Measurements from ENCODE around the gene CCDC85C. TPM values are rescaled to one million over a fixed set of nuclear protein-coding genes. Genes with fewer than 3 reads are reported as not detected.

The CCDC85C gene
- total RNA-seq, 1 experiment from 2014 or later: 42.3 TPM

DNA sequence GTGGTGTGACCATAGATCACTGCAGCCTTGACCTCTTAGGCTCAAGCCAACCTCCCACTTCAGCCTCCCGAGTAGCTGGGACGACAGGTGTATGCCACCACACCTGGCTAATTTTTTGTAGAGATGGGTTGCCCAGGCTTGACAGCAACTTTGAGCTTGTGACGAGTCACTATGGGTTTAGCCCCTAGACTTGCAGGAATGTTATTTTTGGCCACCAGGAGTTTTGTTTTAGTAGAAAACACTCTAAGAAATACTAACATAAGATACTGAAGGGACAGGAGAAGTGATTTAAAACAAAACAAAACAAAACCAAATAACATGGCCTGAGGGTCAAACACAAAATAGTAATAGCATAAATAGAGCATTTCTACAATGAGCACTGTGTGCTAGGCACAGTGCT lies 149.8 kb downstream of the CCDC85C start:
- no peak overlapping the region for H3K4me3 ChIP-seq (replicated peaks in 1 of 2; ENCODE audit: low read depth in 1 of 2, low read length in 2 of 2)
- intact Hi-C loops (cut with micrococcal nuclease): no loop called here
- TF ChIP-seq ELF1 (IDR thresholded peaks at IDR 0.05; ENCODE audit: borderline replicate concordance, low read depth) (no peak), CEBPB (IDR thresholded peaks at IDR 0.05; ENCODE audit: low read depth) (no peak), POLR2AphosphoS5 (IDR thresholded peaks at IDR 0.05; ENCODE audit: low read depth, low read length) (no peak), JUND (IDR thresholded peaks at IDR 0.05) (no peak), ZFX (IDR thresholded peaks at IDR 0.05) (no peak)
- TF ChIP-seq, protein P1, sequence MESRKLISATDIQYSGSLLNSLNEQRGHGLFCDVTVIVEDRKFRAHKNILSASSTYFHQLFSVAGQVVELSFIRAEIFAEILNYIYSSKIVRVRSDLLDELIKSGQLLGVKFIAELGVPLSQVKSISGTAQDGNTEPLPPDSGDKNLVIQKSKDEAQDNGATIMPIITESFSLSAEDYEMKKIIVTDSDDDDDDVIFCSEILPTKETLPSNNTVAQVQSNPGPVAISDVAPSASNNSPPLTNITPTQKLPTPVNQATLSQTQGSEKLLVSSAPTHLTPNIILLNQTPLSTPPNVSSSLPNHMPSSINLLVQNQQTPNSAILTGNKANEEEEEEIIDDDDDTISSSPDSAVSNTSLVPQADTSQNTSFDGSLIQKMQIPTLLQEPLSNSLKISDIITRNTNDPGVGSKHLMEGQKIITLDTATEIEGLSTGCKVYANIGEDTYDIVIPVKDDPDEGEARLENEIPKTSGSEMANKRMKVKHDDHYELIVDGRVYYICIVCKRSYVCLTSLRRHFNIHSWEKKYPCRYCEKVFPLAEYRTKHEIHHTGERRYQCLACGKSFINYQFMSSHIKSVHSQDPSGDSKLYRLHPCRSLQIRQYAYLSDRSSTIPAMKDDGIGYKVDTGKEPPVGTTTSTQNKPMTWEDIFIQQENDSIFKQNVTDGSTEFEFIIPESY (IDR thresholded peaks at IDR 0.05; ENCODE audit: extremely low read depth, insufficient replicate concordance, low read length): no peak
- no peak overlapping the region for H3K4me2 ChIP-seq (ENCODE audit: low read length)
- ChIA-PET CTCF (no interaction called here), POLR2A (no interaction called here), RAD21 (ENCODE audit: low non-redundant PET in 1 of 2, low total read pairs in 2 of 2, uncharacterized antibody in 2 of 2, unreplicated experiment in 2 of 2) (no interaction called here)
- H3K27me3 ChIP-seq (ENCODE audit: insufficient read depth, low read length): no peaks in the 10 kb centered on the region
- no peaks in the 10 kb centered on the region for H3K9me3 ChIP-seq (ENCODE audit: control insufficient read depth in 1 of 2, insufficient read depth in 1 of 2, low read depth in 1 of 2, low read length in 2 of 2)
- no peaks in the 10 kb centered on the region for H3K4me1 ChIP-seq (ENCODE audit: control insufficient read depth in 1 of 2, insufficient read depth in 2 of 2, low read length in 2 of 2)
- no peaks in the 10 kb centered on the region for H4K20me1 ChIP-seq (ENCODE audit: insufficient read depth)
- no peak overlapping the region for H3K27ac ChIP-seq (ENCODE audit: low read depth, low read length)
- DNase-seq (ENCODE audit: low read depth, low spot score): no peak
- H3K9me2 ChIP-seq (ENCODE audit: insufficient read depth): no peaks in the 10 kb centered on the region
- H3K79me2 ChIP-seq (ENCODE audit: insufficient read depth, low read length): no peaks in the 10 kb centered on the region
- no peak overlapping the region for H3K9ac ChIP-seq (ENCODE audit: low read length)
- no peak for ATAC-seq
- no peak overlapping the region for H2AFZ ChIP-seq (ENCODE audit: low read depth, low read length, poor library complexity, severe bottlenecking)
- H3K36me3 ChIP-seq (ENCODE audit: control insufficient read depth in 1 of 2, insufficient read depth in 2 of 2, low read length in 2 of 2): peaks cover 5 to 18% of the 10 kb centered on the region in 2 experiments; a peak in 3 of 4 replicates
- BruUV-seq (replicated peaks): no TSS peak

DNA sequence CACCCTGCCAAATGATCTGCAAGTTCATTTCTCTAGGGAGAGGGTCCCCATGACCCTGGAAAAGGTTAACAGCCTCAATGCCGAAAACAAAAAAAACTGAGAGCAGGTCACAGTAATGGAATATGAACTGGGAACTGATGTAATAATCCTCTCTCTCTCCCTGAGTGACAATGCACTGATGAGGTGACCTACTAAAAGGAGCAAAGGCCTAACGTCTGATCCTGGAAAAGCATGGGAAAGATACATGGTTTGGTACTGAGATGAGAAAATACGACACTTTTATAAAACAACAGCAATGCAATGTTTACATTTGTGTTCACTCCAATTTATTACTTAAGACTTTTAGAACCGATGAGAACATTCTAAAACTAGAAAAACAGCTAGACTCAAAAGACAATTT lies 151.0 kb downstream of the CCDC85C start:
- Histone ChIP-seq H3K4me3 (replicated peaks in 1 of 2; ENCODE audit: low read depth in 1 of 2, low read length in 2 of 2) (no peak overlapping the region), H3K27me3 (ENCODE audit: insufficient read depth, low read length) (no peaks in the 10 kb centered on the region), H3K9ac (ENCODE audit: low read length) (no peak overlapping the region), H4K20me1 (ENCODE audit: insufficient read depth) (no peaks in the 10 kb centered on the region), H3K79me2 (ENCODE audit: insufficient read depth, low read length) (no peaks in the 10 kb centered on the region), H3K9me3 (ENCODE audit: control insufficient read depth in 1 of 2, insufficient read depth in 1 of 2, low read depth in 1 of 2, low read length in 2 of 2) (no peaks in the 10 kb centered on the region), H3K4me2 (ENCODE audit: low read length) (no peak overlapping the region), H3K27ac (ENCODE audit: low read depth, low read length) (no peak overlapping the region), H2AFZ (ENCODE audit: low read depth, low read length, poor library complexity, severe bottlenecking) (no peak overlapping the region), H3K9me2 (ENCODE audit: insufficient read depth) (no peaks in the 10 kb centered on the region), H3K36me3 (ENCODE audit: control insufficient read depth in 1 of 2, insufficient read depth in 2 of 2, low read length in 2 of 2) (peaks cover 5 to 15% of the 10 kb centered on the region in 2 experiments; a peak in 3 of 4 replicates), H3K4me1 (ENCODE audit: control insufficient read depth in 1 of 2, insufficient read depth in 2 of 2, low read length in 2 of 2) (no peaks in the 10 kb centered on the region)
- DNase-seq (ENCODE audit: low read depth, low spot score) (no peak), ATAC-seq (no peak)
- ChIA-PET RAD21 (ENCODE audit: low non-redundant PET in 1 of 2, low total read pairs in 2 of 2, uncharacterized antibody in 2 of 2, unreplicated experiment in 2 of 2) (no interaction called here), CTCF (no interaction called here), POLR2A (no interaction called here)
- intact Hi-C loops (cut with micrococcal nuclease): no loop called here
- TF ChIP-seq POLR2AphosphoS5 (IDR thresholded peaks at IDR 0.05; ENCODE audit: low read depth, low read length) (no peak), EGR1 (IDR thresholded peaks at IDR 0.05; ENCODE audit: low read depth) (no peak), SIN3A (IDR thresholded peaks at IDR 0.05; ENCODE audit: low read depth) (no peak), CEBPB (IDR thresholded peaks at IDR 0.05; ENCODE audit: low read depth) (no peak), CBX3 (IDR thresholded peaks at IDR 0.05; ENCODE audit: low read depth) (no peak), SRF (IDR thresholded peaks at IDR 0.05; ENCODE audit: low read depth) (no peak), SP1 (IDR thresholded peaks at IDR 0.05; ENCODE audit: low read depth) (no peak), FOSL1 (IDR thresholded peaks at IDR 0.05; ENCODE audit: low read depth) (no peak), RAD21 (IDR thresholded peaks at IDR 0.05; ENCODE audit: low read depth) (no peak), ELF1 (IDR thresholded peaks at IDR 0.05; ENCODE audit: borderline replicate concordance, low read depth) (no peak), TCF7L2 (IDR thresholded peaks at IDR 0.05; ENCODE audit: borderline replicate concordance, extremely low read depth, insufficient read depth, insufficient read length) (no peak)
- TF ChIP-seq, protein P2, sequence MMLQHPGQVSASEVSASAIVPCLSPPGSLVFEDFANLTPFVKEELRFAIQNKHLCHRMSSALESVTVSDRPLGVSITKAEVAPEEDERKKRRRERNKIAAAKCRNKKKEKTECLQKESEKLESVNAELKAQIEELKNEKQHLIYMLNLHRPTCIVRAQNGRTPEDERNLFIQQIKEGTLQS (IDR thresholded peaks at IDR 0.05): no peak
- TF ChIP-seq, protein P1 (IDR thresholded peaks at IDR 0.05; ENCODE audit: extremely low read depth, insufficient replicate concordance, low read length): no peak
- no TSS peak for BruUV-seq (replicated peaks)

All from HCT116 (cell line).